Posterior vena cava (tissue), 2 donors: Measurements from ENCODE around the gene TMEM63B. TPM values are rescaled to one million over a fixed set of nuclear protein-coding genes. Genes with fewer than 3 reads are reported as not detected.

ENCODE experiments used
- DNase-seq: peaks from one replicate; pipeline ENCODE4 v3.0.0-alpha.2; 2020; ENCODE audit warnings: low spot score
- intact Hi-C, 2 donors: fragments of 100-400 bp; cut with DNase I; formaldehyde crosslinking; loops; one replicate each; pipeline versions ENCODE4 v1.14.1 to v1.14.2; 2022 to 2023
- total RNA-seq, 2 donors: library from RNA; stranded (reverse); fragmentation: NEBNext Ultra II Directional; extraction: Animal tissue kit (Norgen Biotek cat#: 25700); gene quantifications; one replicate each; pipeline ENCODE4 v1.2.1, GENCODE V29; 2021
- donor health status: DM: yes; HTN: yes; CAD: no.
- donor health status: DM: yes; HTN: yes; CAD: no.

TMEM63B gene
- total RNA-seq, 2 donors from 2014 or later = 23.7 to 28.1 TPM

DNA sequence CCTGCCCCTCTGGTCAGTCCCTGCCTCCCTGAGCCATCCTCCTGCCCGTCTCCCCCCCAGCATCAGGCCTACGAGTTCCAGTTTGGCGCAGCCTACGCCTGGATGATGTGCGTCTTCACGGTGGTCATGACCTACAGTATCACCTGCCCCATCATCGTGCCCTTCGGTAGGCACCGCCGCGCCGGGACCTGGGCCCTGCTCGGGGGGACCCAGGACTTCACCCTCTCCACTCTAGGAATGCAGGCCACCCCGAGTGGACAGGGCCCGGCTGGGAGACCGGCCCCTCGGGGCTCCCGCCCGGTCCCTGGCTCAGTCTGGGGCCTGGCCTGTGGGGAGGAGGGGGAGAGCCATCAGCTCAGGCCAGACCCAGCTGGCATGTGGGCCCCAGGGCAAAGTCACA, 25.2 kb downstream of the TMEM63B start:
- no peak for DNase-seq
- intact Hi-C loops = loop anchor here in 1 of 2 donors (2.0 kb wide), 1 partner anchor 56 kb away; no protein-coding TSS in a partner anchor

DNA sequence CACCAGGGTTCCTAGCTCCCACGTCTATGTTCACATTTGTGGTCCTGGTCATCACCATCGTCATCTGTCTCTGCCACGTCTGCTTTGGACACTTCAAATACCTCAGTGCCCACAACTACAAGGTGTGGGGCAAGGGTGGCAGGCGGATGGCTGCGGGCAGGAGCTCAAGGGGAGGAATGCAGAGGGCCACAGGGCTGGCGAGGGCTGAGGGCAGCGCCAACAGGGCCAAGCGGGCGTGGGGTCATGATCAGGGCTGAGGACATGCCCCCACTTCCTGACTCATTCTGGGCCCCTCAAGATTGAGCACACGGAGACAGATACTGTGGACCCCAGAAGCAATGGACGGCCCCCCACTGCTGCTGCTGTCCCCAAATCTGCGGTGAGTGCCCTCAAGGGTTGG, 26.7 kb downstream of the TMEM63B start:
- DNase-seq = no peak
- intact Hi-C loops = no loop called here

GRCh38 chr6:44156494-44157151, 29.3 kb downstream of the TMEM63B start:
- DNase-seq = no peak
- intact Hi-C loops = no loop called here

DNA sequence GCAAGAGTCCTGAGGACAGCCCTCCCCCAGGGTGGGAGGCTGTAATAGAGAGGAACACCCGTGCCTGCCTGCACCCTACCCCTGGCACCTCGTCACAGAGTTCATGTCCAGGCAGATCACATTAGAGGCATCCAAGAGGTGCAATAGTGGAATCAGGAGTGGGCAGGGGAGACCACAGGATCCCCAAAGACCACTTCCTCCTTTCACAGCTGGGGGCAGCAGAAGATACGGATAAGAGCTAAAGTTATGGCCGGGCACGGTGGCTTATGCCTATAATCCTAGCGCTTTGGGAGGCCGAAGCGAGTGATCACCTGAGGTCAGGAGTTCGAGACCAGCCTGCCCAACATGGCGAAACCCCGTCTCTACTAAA, 29.8 kb downstream of the TMEM63B start:
- DNase-seq = no peak
- intact Hi-C loops = no loop called here

DNA sequence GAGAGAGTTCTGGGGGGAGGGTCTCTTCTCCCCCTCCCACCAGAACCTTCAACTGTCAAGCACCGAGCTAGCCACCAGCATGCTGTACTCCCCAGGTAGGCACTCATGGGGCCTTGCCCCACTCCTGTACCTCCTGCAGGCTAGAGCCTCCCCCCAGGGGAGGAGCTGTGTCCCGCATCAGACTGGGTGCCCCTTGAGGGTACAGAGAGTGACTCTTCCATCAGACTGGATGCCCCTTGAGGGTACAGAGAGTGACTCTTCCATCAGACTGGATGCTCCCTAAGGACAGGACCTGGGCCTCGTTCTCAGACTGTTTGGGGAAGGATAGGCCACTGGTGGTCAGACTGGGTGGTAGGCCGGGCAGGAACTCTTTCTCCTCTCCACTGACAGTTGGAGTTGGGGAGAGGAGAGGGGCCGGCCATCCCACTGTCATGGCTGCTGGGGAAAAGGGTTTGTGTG, 31.4 kb downstream of the TMEM63B start, which contains the start of gene CAPN11:
TSS of gene CAPN11 (plus strand) at position 51 of the 459 bp plus-strand sequence. CDS start at position 80, 29 bp downstream.
- intact Hi-C loops = no loop called here
- no peak for DNase-seq

DNA sequence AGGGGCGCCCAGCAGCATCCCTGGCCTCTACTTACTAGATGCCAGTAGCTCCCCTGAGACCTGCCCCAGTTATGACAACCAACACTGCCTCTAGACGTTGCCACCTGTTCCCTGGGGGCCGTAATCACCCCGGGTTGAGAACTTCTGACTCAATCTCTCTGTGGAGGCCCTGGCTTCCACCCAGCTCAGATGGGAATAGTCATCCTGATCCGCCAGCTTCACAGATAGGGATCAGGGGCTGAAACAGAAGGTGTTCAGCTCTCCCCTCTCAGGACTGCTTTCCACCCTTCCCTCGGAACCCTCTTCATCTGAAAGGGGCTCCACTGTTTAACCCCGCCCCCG, 34.6 kb downstream of the TMEM63B start:
- intact Hi-C loops = no loop called here
- peak; percentile 69 for DNase-seq

- intact Hi-C loops = no loop called here
- no peak for DNase-seq
Measured at GRCh38 chr6:44162876-44163625, 35.7 kb downstream of the TMEM63B start.

- peak; percentile 61 for DNase-seq
- intact Hi-C loops = no loop called here
Measured at GRCh38 chr6:44166116-44166515, 38.8 kb downstream of the TMEM63B start.

- DNase-seq = peak; percentile 67
- intact Hi-C loops = no loop called here
Measured at GRCh38 chr6:44166591-44167184, 39.3 kb downstream of the TMEM63B start.

DNA sequence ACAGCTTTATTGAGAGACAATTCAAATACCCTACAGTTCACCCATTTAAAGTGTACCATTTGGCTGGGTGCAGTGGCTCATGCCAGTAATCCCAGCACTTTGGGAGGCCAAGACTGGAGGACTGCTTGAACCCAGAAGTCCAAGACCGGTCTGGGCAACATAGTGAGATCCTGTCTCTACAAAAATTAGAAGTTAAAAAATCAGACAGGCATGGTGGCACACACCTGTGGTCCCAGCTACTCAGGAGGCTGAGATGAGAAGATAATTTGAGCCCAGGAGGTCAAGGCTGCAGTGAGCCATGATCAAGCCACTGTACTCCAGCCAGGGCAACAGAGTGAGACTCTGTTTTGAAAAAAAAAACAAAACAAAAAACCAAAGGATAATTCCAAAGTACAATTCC, 40.2 kb downstream of the TMEM63B start:
- intact Hi-C loops = no loop called here
- DNase-seq = no peak

DNA sequence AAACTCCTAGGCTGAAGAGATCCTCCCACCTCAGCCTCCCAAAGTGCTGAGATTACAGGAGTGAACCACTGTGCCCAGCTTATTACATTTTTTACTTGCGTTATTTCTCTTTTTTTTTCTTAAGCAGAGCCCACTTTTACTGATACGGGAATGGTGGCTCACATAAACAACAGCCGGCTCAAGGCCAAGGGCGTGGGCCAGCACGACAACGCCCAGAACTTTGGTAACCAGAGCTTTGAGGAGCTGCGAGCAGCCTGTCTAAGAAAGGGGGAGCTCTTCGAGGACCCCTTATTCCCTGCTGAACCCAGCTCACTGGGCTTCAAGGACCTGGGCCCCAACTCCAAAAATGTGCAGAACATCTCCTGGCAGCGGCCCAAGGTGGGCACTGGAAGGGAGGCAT, 41.8 kb downstream of the TMEM63B start:
- DNase-seq = peak; percentile 62

DNA sequence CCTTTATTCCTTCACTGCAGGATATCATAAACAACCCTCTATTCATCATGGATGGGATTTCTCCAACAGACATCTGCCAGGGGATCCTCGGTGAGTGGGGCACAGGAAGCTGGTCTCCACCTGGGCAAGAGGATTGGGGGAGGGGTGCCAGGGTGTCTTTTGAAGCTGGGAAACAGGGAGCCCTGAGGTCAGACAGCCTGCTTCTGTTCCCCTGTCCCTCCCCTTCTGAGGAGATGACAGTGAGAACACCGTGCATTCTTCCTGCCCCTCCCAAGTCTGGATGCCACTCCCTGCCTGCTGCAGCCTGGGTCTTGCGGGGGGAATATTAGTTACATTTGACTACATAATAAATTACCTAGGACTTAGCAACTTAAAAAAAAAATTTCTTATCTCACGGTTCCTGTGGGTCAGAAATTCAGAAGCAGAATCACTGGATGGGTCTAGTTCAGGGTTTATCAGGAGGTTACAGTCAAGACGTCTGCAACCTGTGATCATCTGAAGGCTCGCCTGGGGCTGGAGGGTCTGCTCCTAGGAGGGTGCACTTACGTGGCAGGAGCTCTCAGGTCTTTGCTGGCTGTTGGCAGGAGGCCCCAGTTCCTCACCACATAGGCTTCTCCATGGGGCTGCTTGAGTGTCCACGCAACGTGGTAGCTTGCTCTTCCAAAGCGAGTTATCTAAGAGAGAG, 42.7 kb downstream of the TMEM63B start:
- no peak for DNase-seq
- intact Hi-C loops = loop anchor here (5.0 to 10.0 kb wide), 2 partner anchors 67 to 175 kb away; partner anchors contain the start of gene SPATS1 (in 1 of the 2)

More for the DNA sequence above, 41.8 kb downstream of the TMEM63B start:
- intact Hi-C loops = no loop called here

GRCh38 chr6:44171899-44172546, 44.7 kb downstream of the TMEM63B start:
- DNase-seq = peak; percentile 66
- intact Hi-C loops = loop anchor here (5.0 to 10.0 kb wide), 2 partner anchors 65 to 173 kb away; partner anchors contain the start of gene SPATS1 (in 1 of the 2)

DNA sequence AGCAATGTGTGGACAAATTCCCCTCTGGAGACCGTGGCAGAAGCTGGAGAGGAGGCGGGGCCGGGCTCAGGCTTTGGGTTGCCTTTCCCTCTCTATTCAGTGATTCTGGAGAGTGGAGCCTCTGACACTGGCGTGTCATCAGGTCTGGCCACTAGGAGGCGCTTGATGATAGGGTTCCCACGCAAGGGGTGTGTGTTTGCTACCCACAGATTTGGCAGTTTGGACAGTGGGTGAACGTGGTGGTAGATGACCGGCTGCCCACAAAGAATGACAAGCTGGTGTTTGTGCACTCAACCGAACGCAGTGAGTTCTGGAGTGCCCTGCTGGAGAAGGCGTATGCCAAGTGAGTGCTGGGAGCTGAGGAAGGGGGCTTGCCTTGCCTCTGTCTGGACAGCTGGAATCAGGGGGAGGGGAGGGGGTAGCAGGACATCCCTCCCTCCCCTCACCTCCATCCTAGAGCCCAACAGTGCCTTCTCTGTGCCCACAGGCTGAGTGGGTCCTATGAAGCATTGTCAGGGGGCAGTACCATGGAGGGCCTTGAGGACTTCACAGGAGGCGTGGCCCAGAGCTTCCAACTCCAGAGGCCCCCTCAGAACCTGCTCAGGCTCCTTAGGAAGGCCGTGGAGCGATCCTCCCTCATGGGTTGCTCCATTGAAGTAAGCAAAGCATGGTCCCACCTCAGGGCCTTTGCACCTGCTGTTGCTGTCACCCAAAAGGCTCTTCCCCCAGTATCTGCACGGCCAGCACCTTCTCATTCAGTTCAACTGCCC, 45.6 kb downstream of the TMEM63B start:
- peak; percentile 95 for DNase-seq
- intact Hi-C loops = loop anchor here (5.0 to 10.0 kb wide), 2 partner anchors 64 to 172 kb away; partner anchors contain the start of gene SPATS1 (in 1 of the 2)

DNA sequence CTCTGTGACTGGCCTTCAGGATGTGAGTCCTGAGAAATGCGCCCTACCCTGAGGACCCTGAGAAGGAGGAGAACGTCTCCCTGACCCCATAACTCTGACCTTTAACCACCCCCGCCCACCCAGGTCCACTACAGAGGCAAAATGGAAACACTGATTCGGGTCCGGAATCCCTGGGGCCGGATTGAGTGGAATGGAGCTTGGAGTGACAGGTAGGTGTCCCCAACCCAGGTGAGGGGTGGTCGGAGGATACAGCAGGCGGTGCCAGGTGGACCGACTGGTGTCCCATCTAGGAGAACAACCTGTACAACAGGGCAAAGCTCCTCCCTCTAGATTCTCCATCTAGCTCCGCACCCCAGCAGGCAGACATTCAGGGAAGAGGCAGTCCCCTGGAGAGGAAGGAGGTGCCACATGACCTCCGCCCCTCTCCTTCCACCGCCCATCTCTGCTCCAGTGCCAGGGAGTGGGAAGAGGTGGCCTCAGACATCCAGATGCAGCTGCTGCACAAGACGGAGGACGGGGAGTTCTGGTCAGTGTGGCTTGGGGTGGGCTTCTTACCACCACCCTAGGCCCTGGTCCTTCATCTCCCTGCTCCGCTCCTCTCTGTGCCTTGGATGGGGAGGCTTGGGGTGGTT, 48.9 kb downstream of the TMEM63B start:
- DNase-seq = peak; percentile 57
- intact Hi-C loops = loop anchor here in 1 of 2 donors (10.0 kb wide), 1 partner anchor 169 kb away; the partner anchor contains the start of gene SPATS1

DNA sequence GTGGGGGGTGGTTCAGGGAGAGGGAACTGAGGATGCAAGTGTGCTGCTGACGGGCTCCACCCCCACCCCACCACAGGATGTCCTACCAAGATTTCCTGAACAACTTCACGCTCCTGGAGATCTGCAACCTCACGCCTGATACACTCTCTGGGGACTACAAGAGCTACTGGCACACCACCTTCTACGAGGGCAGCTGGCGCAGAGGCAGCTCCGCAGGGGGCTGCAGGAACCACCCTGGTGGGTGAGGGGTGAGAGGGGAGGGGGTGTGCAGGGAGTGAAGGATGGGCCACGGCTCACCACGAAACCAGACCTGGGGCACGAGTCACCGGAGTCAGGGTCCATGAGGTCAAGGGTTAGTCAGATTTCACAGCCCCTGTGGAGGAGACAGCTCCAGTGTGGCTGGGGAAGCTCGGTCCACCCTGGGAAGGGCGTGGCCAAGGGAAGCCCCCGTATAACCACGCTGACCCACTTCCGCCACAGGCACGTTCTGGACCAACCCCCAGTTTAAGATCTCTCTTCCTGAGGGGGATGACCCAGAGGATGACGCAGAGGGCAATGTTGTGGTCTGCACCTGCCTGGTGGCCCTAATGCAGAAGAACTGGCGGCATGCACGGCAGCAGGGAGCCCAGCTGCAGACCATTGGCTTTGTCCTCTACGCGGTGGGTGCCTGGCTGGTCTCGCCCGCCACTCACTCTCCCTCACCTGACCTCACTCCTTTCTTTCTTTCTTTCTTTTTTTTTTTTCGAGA, 49.6 kb downstream of the TMEM63B start:
- intact Hi-C loops = loop anchor here in 1 of 2 donors (10.0 kb wide), 1 partner anchor 168 kb away; the partner anchor contains the start of gene SPATS1
- peak; percentile 68 for DNase-seq
